ENCODE data around the gene ELOF1. TPM values are rescaled to one million over a fixed set of nuclear protein-coding genes. Genes with fewer than 3 reads are reported as not detected.
A peak's percentile ranks its signal among the peaks of the same experiment; 100 is the strongest.

Gene ELOF1
- total RNA-seq, 1 experiment from 2014 or later, result 36.5 TPM

- no TSS peak for BruUV-seq (replicated peaks)
- Mint-ChIP-seq H3K4me3 (ENCODE audit: low read depth, unreplicated experiment) (no peak overlapping the region), H3K36me3 (ENCODE audit: insufficient read depth, unreplicated experiment) (peaks cover 5% of the 10 kb centered on the region), H3K4me1 (ENCODE audit: low read depth, unreplicated experiment) (peaks cover 11% of the 10 kb centered on the region), H3K27ac (ENCODE audit: unreplicated experiment) (no peak overlapping the region), H3K9me3 (ENCODE audit: low read depth, unreplicated experiment) (no peaks in the 10 kb centered on the region), H3K27me3 (ENCODE audit: unreplicated experiment) (no peaks in the 10 kb centered on the region)
- TF ChIP-seq CTCF (IDR thresholded peaks at IDR 0.05; ENCODE audit: unreplicated experiment), result no peak
- CTCF ChIA-PET, result no interaction called here
- intact Hi-C loops (cut with micrococcal nuclease; ENCODE audit: unreplicated experiment), result no loop called here
- peak; percentile 4 for DNase-seq
Observed at GRCh38 chr19:11587975-11588631, 29.1 kb upstream of the ELOF1 start.

GRCh38 chr19:11587302-11587974 lies 28.4 kb upstream of the ELOF1 start:
- Mint-ChIP-seq H3K27me3 (ENCODE audit: unreplicated experiment) (no peaks in the 10 kb centered on the region), H3K4me1 (ENCODE audit: low read depth, unreplicated experiment) (peaks cover 11% of the 10 kb centered on the region)
- CTCF ChIA-PET, result no interaction called here

GRCh38 chr19:11586331-11586730 lies 27.3 kb upstream of the ELOF1 start:
- CTCF ChIA-PET, result no interaction called here
- no peak for TF ChIP-seq CTCF (IDR thresholded peaks at IDR 0.05; ENCODE audit: unreplicated experiment)
- BruUV-seq (replicated peaks), result no TSS peak
- no peaks in the 10 kb centered on the region for H3K27me3 Mint-ChIP-seq (ENCODE audit: unreplicated experiment)
- no peak overlapping the region for H3K4me3 Mint-ChIP-seq (ENCODE audit: low read depth, unreplicated experiment)
- peaks cover 11% of the 10 kb centered on the region for H3K4me1 Mint-ChIP-seq (ENCODE audit: low read depth, unreplicated experiment)
- H3K27ac Mint-ChIP-seq (ENCODE audit: unreplicated experiment), result no peak overlapping the region
- no peaks in the 10 kb centered on the region for H3K9me3 Mint-ChIP-seq (ENCODE audit: low read depth, unreplicated experiment)
- no peak for DNase-seq
- peaks cover 5% of the 10 kb centered on the region for H3K36me3 Mint-ChIP-seq (ENCODE audit: insufficient read depth, unreplicated experiment)
- intact Hi-C loops (cut with micrococcal nuclease; ENCODE audit: unreplicated experiment), result no loop called here

More at GRCh38 chr19:11587302-11587974, 28.4 kb upstream of the ELOF1 start:
- peaks cover 5% of the 10 kb centered on the region for H3K36me3 Mint-ChIP-seq (ENCODE audit: insufficient read depth, unreplicated experiment)
- intact Hi-C loops (cut with micrococcal nuclease; ENCODE audit: unreplicated experiment), result no loop called here
- no peak overlapping the region for H3K4me3 Mint-ChIP-seq (ENCODE audit: low read depth, unreplicated experiment)
- peak; percentile 71 for DNase-seq
- no peaks in the 10 kb centered on the region for H3K9me3 Mint-ChIP-seq (ENCODE audit: low read depth, unreplicated experiment)
- peak; percentile 72 for TF ChIP-seq CTCF (IDR thresholded peaks at IDR 0.05; ENCODE audit: unreplicated experiment)
- H3K27ac Mint-ChIP-seq (ENCODE audit: unreplicated experiment), result no peak overlapping the region
- BruUV-seq (replicated peaks), result no TSS peak

- Mint-ChIP-seq H3K4me1 (ENCODE audit: low read depth, unreplicated experiment) (no peaks in the 10 kb centered on the region), H3K27ac (ENCODE audit: unreplicated experiment) (no peak overlapping the region), H3K4me3 (ENCODE audit: low read depth, unreplicated experiment) (no peak overlapping the region), H3K9me3 (ENCODE audit: low read depth, unreplicated experiment) (no peaks in the 10 kb centered on the region), H3K36me3 (ENCODE audit: insufficient read depth, unreplicated experiment) (no peaks in the 10 kb centered on the region), H3K27me3 (ENCODE audit: unreplicated experiment) (no peaks in the 10 kb centered on the region)
- CTCF ChIA-PET, result interaction anchor here (0.7 kb wide), 1 partner anchor 727 kb away, joined by 5 read pairs; no protein-coding TSS in a partner anchor
- BruUV-seq (replicated peaks), result no TSS peak
- TF ChIP-seq CTCF (IDR thresholded peaks at IDR 0.05; ENCODE audit: unreplicated experiment), result no peak
- no peak for DNase-seq
- intact Hi-C loops (cut with micrococcal nuclease; ENCODE audit: unreplicated experiment), result no loop called here
Observed at GRCh38 chr19:11581740-11582139, 22.7 kb upstream of the ELOF1 start.

Measured in Calu3 (cell line).